Loucy (cell line): ENCODE results near the gene CRTAC1.

ENCODE experiments used
- EZH2phosphoT487 ChIP-seq: fragments of 200-600 bp; IDR thresholded peaks from 2 replicates; pipeline ENCODE4 v1.6.1; 2018; ENCODE audit warnings: antibody characterized with exemption, mild to moderate bottlenecking, moderate library complexity, borderline replicate concordance
- TF ChIP-seq, protein P1 (sequence below): fragments of 200-600 bp; sonication (generic); conservative IDR thresholded peaks from 2 replicates; pipeline ENCODE4 v1.5.1; 2014; ENCODE audit warnings: mild to moderate bottlenecking, antibody characterized with exemption, low read length

DNA sequence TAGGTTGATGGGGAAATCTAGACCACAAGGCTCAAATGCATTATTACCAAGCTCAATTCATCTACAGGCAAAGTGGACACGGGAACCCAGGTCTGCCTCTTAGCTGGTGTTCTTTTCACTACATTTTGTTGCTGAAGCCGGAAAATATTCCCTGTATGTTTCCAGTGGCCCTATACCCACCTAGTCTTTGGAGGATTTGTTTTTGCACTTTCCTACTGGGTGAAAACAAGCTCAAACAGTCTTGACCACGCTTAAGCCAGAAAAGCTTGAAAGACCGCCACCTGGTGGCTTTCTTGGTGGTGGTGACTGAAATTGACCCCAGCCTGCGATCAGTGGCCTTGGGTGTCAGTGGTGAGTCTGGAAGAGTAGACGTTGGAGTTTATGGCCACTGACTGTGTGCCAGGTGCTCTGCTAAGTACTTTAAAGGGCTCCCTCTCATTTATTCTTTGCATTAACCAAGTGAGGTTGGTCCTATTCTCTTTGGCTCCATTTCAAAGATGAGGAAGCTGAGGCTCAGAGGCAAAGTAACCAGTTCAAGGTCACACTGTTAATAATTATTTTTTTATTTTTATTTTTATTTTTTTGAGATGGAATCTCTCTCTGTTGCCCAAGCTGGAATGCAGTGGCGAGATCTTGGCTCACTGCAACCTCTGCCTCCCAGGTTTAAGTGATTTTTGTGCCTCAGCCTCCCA is 11.1 kb upstream of the CRTAC1 start:
- TF ChIP-seq, protein P1, sequence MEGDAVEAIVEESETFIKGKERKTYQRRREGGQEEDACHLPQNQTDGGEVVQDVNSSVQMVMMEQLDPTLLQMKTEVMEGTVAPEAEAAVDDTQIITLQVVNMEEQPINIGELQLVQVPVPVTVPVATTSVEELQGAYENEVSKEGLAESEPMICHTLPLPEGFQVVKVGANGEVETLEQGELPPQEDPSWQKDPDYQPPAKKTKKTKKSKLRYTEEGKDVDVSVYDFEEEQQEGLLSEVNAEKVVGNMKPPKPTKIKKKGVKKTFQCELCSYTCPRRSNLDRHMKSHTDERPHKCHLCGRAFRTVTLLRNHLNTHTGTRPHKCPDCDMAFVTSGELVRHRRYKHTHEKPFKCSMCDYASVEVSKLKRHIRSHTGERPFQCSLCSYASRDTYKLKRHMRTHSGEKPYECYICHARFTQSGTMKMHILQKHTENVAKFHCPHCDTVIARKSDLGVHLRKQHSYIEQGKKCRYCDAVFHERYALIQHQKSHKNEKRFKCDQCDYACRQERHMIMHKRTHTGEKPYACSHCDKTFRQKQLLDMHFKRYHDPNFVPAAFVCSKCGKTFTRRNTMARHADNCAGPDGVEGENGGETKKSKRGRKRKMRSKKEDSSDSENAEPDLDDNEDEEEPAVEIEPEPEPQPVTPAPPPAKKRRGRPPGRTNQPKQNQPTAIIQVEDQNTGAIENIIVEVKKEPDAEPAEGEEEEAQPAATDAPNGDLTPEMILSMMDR = peak; percentile 82
- TF ChIP-seq EZH2phosphoT487 = no peak
